ENCODE results near the gene F13A1.

Gene F13A1

GRCh38 chr6:6217855-6218758, 102.4 kb downstream of the F13A1 start:
- TF ChIP-seq REST (IDR thresholded peaks at IDR 0.05; ENCODE audit: insufficient read depth in 1 of 2, low read depth in 2 of 2, low read length in 2 of 2) = no peak
- TF ChIP-seq FOXP2 (optimal IDR thresholded peaks at IDR 0.05; ENCODE audit: borderline replicate concordance, extremely low read depth, extremely low read length, insufficient read depth) = no peak
- no peak for TF ChIP-seq SIN3A (IDR thresholded peaks at IDR 0.05; ENCODE audit: borderline replicate concordance, insufficient read depth, low read length)
- TF ChIP-seq TAF1 (IDR thresholded peaks at IDR 0.05; ENCODE audit: borderline replicate concordance, insufficient read depth, low read length) = no peak
- TF ChIP-seq POLR2AphosphoS5 (IDR thresholded peaks at IDR 0.05; ENCODE audit: low read depth, low read length) = no peak

GRCh38 chr6:6210994-6211393, 109.5 kb downstream of the F13A1 start:
- TF ChIP-seq FOXP2 (optimal IDR thresholded peaks at IDR 0.05; ENCODE audit: borderline replicate concordance, extremely low read depth, extremely low read length, insufficient read depth) (no peak), REST (IDR thresholded peaks at IDR 0.05; ENCODE audit: insufficient read depth in 1 of 2, low read depth in 2 of 2, low read length in 2 of 2) (no peak), POLR2AphosphoS5 (IDR thresholded peaks at IDR 0.05; ENCODE audit: low read depth, low read length) (no peak), SIN3A (IDR thresholded peaks at IDR 0.05; ENCODE audit: borderline replicate concordance, insufficient read depth, low read length) (no peak), TAF1 (IDR thresholded peaks at IDR 0.05; ENCODE audit: borderline replicate concordance, insufficient read depth, low read length) (no peak)

GRCh38 chr6:6202886-6203285, 117.6 kb downstream of the F13A1 start:
- TF ChIP-seq REST (IDR thresholded peaks at IDR 0.05; ENCODE audit: insufficient read depth in 1 of 2, low read depth in 2 of 2, low read length in 2 of 2) = no peak
- TF ChIP-seq SIN3A (IDR thresholded peaks at IDR 0.05; ENCODE audit: borderline replicate concordance, insufficient read depth, low read length) = no peak
- TF ChIP-seq POLR2AphosphoS5 (IDR thresholded peaks at IDR 0.05; ENCODE audit: low read depth, low read length) = no peak
- no peak for TF ChIP-seq TAF1 (IDR thresholded peaks at IDR 0.05; ENCODE audit: borderline replicate concordance, insufficient read depth, low read length)
- no peak for TF ChIP-seq FOXP2 (optimal IDR thresholded peaks at IDR 0.05; ENCODE audit: borderline replicate concordance, extremely low read depth, extremely low read length, insufficient read depth)

- TF ChIP-seq TAF1 (IDR thresholded peaks at IDR 0.05; ENCODE audit: borderline replicate concordance, insufficient read depth, low read length) = no peak
- TF ChIP-seq SIN3A (IDR thresholded peaks at IDR 0.05; ENCODE audit: borderline replicate concordance, insufficient read depth, low read length) = no peak
- no peak for TF ChIP-seq POLR2AphosphoS5 (IDR thresholded peaks at IDR 0.05; ENCODE audit: low read depth, low read length)
- TF ChIP-seq REST (IDR thresholded peaks at IDR 0.05; ENCODE audit: insufficient read depth in 1 of 2, low read depth in 2 of 2, low read length in 2 of 2) = no peak
- TF ChIP-seq FOXP2 (optimal IDR thresholded peaks at IDR 0.05; ENCODE audit: borderline replicate concordance, extremely low read depth, extremely low read length, insufficient read depth) = no peak
Observed at GRCh38 chr6:6201200-6201599, 119.3 kb downstream of the F13A1 start.
